Fibroblast of lung (primary cell): ENCODE results near the gene RREB1. TPM values are rescaled to one million over a fixed set of nuclear protein-coding genes. Genes with fewer than 3 reads are reported as not detected.
A peak's percentile ranks its signal among the peaks of the same experiment; 100 is the strongest.

Experiments
- DNase-seq, 2 donors: peaks; one replicate each; pipeline versions ENCODE4 v3.0.0 to v3.0.0-alpha.2; 2010; ENCODE audit warnings: low read depth in 2 of 2
- H2AFZ ChIP-seq: 2 replicates; pipeline ENCODE4 v1.5.1; 2012; ENCODE audit warnings: low read length, control low read depth, inconsistent platforms
- H3K27ac ChIP-seq: 2 replicates; pipeline ENCODE4 v1.5.1; 2011; ENCODE audit warnings: low read length, control low read depth; ENCODE audit not compliant: insufficient read depth
- H3K27me3 ChIP-seq: 2 replicates; pipeline ENCODE4 v1.5.1; 2011; ENCODE audit warnings: mild to moderate bottlenecking, low read length; ENCODE audit not compliant: control insufficient read depth, insufficient read depth
- H3K36me3 ChIP-seq: 2 replicates; pipeline ENCODE4 v1.5.1; 2011; ENCODE audit warnings: low read length; ENCODE audit not compliant: control insufficient read depth, insufficient read depth
- H3K4me1 ChIP-seq: 2 replicates; pipeline ENCODE4 v1.5.1; 2011; ENCODE audit warnings: low read length; ENCODE audit not compliant: control insufficient read depth, insufficient read depth; ENCODE audit errors: extremely low read depth
- H3K4me2 ChIP-seq: 2 replicates; pipeline ENCODE4 v1.5.1; 2011; ENCODE audit warnings: low read length, control low read depth; ENCODE audit not compliant: insufficient read depth; ENCODE audit errors: extremely low read depth
- H3K4me3 ChIP-seq, 4 experiments: fragments of 200-600 bp in 1 of 4; sonication (generic) in 1 of 4; replicated peaks in 1 of 4; 2 replicates each; pipeline ENCODE4 v1.5.1; 2011 to 2016; ENCODE audit warnings: low read length in 4 of 4, low read depth in 3 of 4, mild to moderate bottlenecking in 3 of 4, control low read depth in 2 of 4, inconsistent platforms in 1 of 4, mixed read lengths in 1 of 4; ENCODE audit not compliant: insufficient read depth in 1 of 4; ENCODE audit errors: control extremely low read depth in 1 of 4
- H3K79me2 ChIP-seq: 2 replicates; pipeline ENCODE4 v1.5.1; 2012; ENCODE audit warnings: mild to moderate bottlenecking, low read length, inconsistent platforms; ENCODE audit not compliant: control insufficient read depth, insufficient read depth
- H3K9ac ChIP-seq: 2 replicates; pipeline ENCODE4 v1.5.1; 2011; ENCODE audit warnings: mild to moderate bottlenecking, low read length, control low read depth; ENCODE audit not compliant: insufficient read depth
- H3K9me3 ChIP-seq: 2 replicates; pipeline ENCODE4 v1.5.1; 2012; ENCODE audit warnings: low read depth, low read length; ENCODE audit not compliant: control insufficient read depth, insufficient read depth
- H4K20me1 ChIP-seq: 2 replicates; pipeline ENCODE4 v1.5.1; 2011; ENCODE audit warnings: low read length; ENCODE audit not compliant: control insufficient read depth, insufficient read depth; ENCODE audit errors: extremely low read depth
- EZH2 ChIP-seq: IDR thresholded peaks from 2 replicates; pipeline ENCODE4 v1.5.1; 2012; ENCODE audit warnings: low read length, control low read depth, mild to moderate bottlenecking; ENCODE audit errors: missing control alignments
- polyA plus RNA-seq, 2 donors: library from polyadenylated mRNA; depleted of rRNA in 1 of 2; stranded (reverse) in 1 of 2; unstranded in 1 of 2; fragments of >200 nt; gene quantifications; 2 replicates each; pipeline ENCODE4 v1.2.1, GENCODE V29; 2011 to 2012; ENCODE audit warnings: missing spikeins in 1 of 2
- total RNA-seq: library from RNA; depleted of rRNA; stranded (reverse); fragments of >200 nt; gene quantifications from 2 replicates; pipeline ENCODE4 v1.2.1, GENCODE V29; 2014
- TF ChIP-seq, protein P1 (sequence below), 2 donors: IDR thresholded peaks in 1 of 2; conservative IDR thresholded peaks in 1 of 2; 1 replicate in 1 of 2; 2 replicates in 1 of 2; pipeline ENCODE4 v1.5.1; 2011 to 2012; ENCODE audit warnings: low read length in 2 of 2, control low read depth in 1 of 2, inconsistent platforms in 1 of 2, low read depth in 1 of 2, mild to moderate bottlenecking in 1 of 2

The RREB1 gene
- total and polyA plus RNA-seq, 2 donors (not counting 1 experiment from before 2014, with no cell fraction given), result 2.4 to 18.8 TPM

DNA sequence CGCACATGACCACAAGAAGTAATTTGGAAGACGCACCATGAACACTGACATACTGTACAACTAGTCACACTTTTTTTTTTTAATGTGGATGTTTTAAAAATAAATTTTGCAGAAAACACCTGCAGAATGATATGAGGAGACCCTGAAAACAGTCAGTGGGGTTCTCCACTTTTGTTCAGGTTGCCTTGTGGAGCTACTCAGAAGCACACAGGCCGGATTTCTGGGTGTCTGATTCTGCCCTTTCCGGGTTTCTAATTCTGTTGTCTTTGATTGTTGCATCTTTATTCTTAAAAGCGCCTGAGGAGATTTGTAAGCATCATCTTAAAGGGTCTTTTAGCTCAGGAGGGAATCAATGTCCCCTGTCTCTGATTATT, 130.8 kb downstream of the RREB1 start:
- H3K27ac ChIP-seq, result no peak overlapping the region
- H4K20me1 ChIP-seq, result no peaks in the 10 kb centered on the region
- H3K27me3 ChIP-seq, result no peaks in the 10 kb centered on the region
- peaks cover 9% of the 10 kb centered on the region for H3K36me3 ChIP-seq
- DNase-seq, result no peak
- no peak overlapping the region for H3K4me2 ChIP-seq
- H3K9ac ChIP-seq, result no peak overlapping the region
- peaks cover 8% of the 10 kb centered on the region for H3K79me2 ChIP-seq
- no peaks in the 10 kb centered on the region for H3K9me3 ChIP-seq
- no peak overlapping the region for H3K4me3 ChIP-seq
- peaks cover 3% of the 10 kb centered on the region for H3K4me1 ChIP-seq
- TF ChIP-seq, protein P1, sequence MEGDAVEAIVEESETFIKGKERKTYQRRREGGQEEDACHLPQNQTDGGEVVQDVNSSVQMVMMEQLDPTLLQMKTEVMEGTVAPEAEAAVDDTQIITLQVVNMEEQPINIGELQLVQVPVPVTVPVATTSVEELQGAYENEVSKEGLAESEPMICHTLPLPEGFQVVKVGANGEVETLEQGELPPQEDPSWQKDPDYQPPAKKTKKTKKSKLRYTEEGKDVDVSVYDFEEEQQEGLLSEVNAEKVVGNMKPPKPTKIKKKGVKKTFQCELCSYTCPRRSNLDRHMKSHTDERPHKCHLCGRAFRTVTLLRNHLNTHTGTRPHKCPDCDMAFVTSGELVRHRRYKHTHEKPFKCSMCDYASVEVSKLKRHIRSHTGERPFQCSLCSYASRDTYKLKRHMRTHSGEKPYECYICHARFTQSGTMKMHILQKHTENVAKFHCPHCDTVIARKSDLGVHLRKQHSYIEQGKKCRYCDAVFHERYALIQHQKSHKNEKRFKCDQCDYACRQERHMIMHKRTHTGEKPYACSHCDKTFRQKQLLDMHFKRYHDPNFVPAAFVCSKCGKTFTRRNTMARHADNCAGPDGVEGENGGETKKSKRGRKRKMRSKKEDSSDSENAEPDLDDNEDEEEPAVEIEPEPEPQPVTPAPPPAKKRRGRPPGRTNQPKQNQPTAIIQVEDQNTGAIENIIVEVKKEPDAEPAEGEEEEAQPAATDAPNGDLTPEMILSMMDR (conservative IDR thresholded peaks at IDR 0.05 in 1 of 2, IDR thresholded peaks at IDR 0.05 in 1 of 2; ENCODE audit: low read depth in 1 of 2, low read length in 2 of 2), result no peak
- TF ChIP-seq EZH2, result no peak
- no peak overlapping the region for H2AFZ ChIP-seq

DNA sequence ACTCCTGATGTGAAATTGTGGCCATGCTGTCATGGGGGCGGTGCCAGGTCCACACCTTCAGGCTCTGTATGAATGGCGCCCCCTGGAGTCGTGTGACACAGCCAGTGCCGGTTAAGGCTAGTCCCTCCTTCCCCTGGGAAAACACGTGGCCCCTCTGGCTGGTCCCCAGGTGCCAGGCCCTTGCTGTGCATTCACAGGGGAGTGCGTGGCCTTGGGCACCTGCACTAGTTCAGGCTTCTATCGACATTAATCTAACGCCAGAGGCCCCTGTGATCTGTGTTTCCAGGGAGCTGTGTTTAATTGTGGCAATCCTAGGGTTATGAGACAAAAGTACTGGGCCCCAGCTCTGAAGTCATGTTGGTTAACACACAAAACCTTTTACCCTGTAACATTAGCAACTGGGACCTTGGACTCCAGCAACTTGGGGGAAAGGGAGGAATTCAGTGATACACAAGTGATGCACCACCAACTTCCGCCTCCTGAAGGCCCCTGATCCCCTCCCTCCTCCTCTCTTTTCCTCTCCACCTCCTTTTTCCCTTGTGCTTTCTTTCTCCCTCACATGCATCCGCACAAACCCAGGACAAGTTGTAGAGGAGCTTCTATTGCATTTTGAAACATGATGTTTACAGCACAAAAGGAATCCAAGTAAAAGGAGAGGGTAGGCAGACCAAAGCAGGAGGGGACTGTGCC, 131.3 kb downstream of the RREB1 start:
- no peak overlapping the region for H3K9ac ChIP-seq
- H3K4me3 ChIP-seq, result no peak overlapping the region
- H3K27me3 ChIP-seq, result no peaks in the 10 kb centered on the region
- no peak overlapping the region for H3K4me2 ChIP-seq
- no peak overlapping the region for H3K27ac ChIP-seq
- no peak overlapping the region for H2AFZ ChIP-seq
- H3K36me3 ChIP-seq, result peaks cover 9% of the 10 kb centered on the region
- peak; percentile 67 to 73 for DNase-seq
- no peaks in the 10 kb centered on the region for H4K20me1 ChIP-seq
- TF ChIP-seq, protein P1 (conservative IDR thresholded peaks at IDR 0.05 in 1 of 2, IDR thresholded peaks at IDR 0.05 in 1 of 2; ENCODE audit: low read depth in 1 of 2, low read length in 2 of 2), result peak; percentile 15 to 66
- TF ChIP-seq EZH2, result no peak
- peaks cover 3% of the 10 kb centered on the region for H3K4me1 ChIP-seq
- peaks cover 8% of the 10 kb centered on the region for H3K79me2 ChIP-seq
- H3K9me3 ChIP-seq, result no peaks in the 10 kb centered on the region

DNA sequence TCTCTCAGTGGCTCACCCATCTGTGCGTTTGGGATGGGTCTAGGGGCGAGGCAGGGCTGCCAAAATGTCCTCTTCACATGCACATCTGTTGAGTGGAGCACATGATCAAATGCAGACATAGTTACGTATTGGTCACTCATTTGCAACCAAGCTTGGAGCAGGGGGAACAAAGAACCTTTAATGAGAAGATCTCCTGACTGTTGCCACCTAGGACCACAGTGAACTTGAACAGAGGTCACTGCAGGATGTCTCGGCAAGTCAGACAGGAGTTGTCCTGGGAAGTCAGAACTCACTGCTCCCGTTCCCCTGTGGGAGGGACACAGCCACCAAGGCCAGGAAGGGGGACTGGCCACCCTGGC, 131.8 kb downstream of the RREB1 start:
- Histone ChIP-seq H3K9ac (no peak overlapping the region), H3K4me3 (no peak overlapping the region), H3K4me1 (peaks cover 3% of the 10 kb centered on the region), H3K79me2 (peaks cover 8% of the 10 kb centered on the region), H3K36me3 (peaks cover 9% of the 10 kb centered on the region), H3K4me2 (no peak overlapping the region), H2AFZ (no peak overlapping the region), H3K27ac (no peak overlapping the region), H3K9me3 (no peaks in the 10 kb centered on the region), H3K27me3 (no peaks in the 10 kb centered on the region), H4K20me1 (no peaks in the 10 kb centered on the region)
- no peak for DNase-seq
- TF ChIP-seq, protein P1 (conservative IDR thresholded peaks at IDR 0.05 in 1 of 2, IDR thresholded peaks at IDR 0.05 in 1 of 2; ENCODE audit: low read depth in 1 of 2, low read length in 2 of 2), result no peak
